T-helper 9 cell (primary cell): ENCODE data around the gene HOXC6.

ENCODE experiments used
- DNase-seq: peaks from one replicate; pipeline ENCODE4 v3.0.0-alpha.2; 2020

Gene HOXC6

DNA sequence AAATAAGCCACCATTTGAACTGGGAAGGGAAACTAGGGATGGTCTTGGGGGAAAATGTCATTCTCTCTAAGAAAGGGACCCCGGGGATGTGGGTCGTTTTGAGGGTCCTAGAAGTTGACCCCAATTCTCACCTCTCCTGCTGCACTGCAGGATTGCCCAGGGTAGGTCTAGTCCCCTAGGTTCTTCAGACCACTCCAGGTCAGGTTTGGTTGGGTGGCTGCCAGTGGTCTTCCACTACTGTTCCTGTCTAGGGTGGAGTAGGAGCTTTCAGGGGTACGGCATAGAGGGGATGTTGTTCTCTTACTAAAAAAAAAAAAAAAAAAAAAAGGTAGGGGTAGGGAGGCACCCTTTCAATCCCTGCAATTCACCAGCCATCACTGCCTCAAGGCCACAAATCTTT lies 12.2 kb upstream of the HOXC6 start:
- DNase-seq: no peak

GRCh38 chr12:54016478-54016964 lies 11.7 kb upstream of the HOXC6 start:
- DNase-seq: no peak

- DNase-seq: no peak
Measured at GRCh38 chr12:54017027-54017788, 11.0 kb upstream of the HOXC6 start.

- peak; percentile 51 for DNase-seq
Measured at GRCh38 chr12:54017878-54018467, 10.3 kb upstream of the HOXC6 start.

GRCh38 chr12:54018468-54018984 lies 9.7 kb upstream of the HOXC6 start:
- DNase-seq: no peak

- no peak for DNase-seq
Measured at GRCh38 chr12:54019091-54019811, 9.0 kb upstream of the HOXC6 start.

GRCh38 chr12:54019924-54020590 lies 8.2 kb upstream of the HOXC6 start:
- DNase-seq: no peak

GRCh38 chr12:54020591-54021405 lies 7.4 kb upstream of the HOXC6 start:
- no peak for DNase-seq

DNA sequence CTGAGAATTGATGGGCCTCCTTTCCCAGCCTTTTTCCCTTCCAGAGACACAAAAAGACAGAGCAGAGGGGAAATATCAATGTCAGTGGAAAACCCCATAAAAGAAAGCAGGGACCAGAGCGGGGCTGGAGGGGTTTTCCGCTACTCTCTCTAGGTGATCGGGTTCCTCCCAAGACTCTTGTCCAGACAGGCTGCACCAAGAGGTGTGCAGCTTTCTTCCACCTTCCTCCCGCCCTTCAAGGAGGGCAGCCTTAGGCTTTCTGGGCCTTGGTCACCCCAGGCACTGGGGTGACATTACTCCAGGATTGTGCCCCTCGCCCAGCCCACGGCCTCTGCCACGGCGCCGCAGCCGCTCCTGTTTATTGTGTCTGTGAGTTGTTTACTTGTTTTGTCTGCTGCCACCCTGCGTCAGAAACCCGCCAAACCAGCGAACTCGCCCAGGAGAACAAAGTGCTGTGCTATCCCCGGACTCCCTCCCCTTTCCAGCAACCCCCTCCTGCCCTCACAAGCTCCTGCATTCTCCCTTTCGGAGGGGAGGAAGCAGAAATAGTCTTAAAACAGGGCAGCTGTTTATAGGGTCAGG lies 6.7 kb upstream of the HOXC6 start:
- no peak for DNase-seq

GRCh38 chr12:54022960-54023884 lies 5.0 kb upstream of the HOXC6 start:
- DNase-seq: no peak

- DNase-seq: no peak
Measured at GRCh38 chr12:54024127-54024526, 4.1 kb upstream of the HOXC6 start.

- no peak for DNase-seq
Measured at GRCh38 chr12:54024581-54025305, 3.5 kb upstream of the HOXC6 start.

- DNase-seq: no peak
Measured at GRCh38 chr12:54025499-54026405, 2.5 kb upstream of the HOXC6 start.

DNA sequence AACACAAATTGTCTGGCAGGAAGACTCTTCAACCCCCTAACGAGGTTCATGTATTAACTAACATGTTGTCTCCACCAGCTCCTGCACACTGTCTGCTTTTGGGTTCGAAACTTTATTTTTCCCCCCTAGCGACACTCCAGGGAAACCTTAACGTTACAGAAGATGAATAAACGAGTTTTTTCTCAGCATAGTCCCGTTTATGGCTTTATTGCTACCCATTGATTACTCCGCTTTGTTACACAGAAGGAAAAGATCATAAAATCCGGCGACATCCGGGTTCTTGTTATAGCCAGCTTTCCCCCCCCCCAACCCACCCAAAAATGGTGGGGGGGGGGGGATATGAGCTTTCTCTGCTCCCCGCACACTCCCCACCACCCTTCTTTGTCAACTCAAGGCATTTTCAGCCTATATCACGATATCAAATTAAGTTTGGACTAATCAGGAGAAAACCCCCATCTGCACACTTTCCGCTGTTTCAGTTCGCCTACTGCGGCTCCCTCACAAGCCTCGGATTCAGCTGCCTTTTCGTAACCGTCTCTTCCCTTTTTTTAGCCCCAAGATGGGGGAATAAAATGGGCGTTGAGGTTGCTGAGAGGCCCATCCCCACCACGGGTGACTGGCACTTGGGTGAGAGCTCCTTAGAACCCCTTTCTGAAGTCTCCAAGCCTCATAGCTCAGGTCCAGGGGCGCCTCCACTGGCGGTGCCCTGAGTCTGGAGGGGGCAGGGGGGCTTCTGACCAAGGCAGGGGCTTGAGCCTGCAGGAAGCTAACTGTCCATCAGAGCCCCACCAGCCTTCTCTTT lies 1.4 kb upstream of the HOXC6 start:
- DNase-seq: no peak

- no peak for DNase-seq
Measured at GRCh38 chr12:54027442-54027786, 826 bp upstream of the HOXC6 start.

- no peak for DNase-seq
Measured at GRCh38 chr12:54029529-54030441, 1.5 kb downstream of the HOXC6 start.

DNA sequence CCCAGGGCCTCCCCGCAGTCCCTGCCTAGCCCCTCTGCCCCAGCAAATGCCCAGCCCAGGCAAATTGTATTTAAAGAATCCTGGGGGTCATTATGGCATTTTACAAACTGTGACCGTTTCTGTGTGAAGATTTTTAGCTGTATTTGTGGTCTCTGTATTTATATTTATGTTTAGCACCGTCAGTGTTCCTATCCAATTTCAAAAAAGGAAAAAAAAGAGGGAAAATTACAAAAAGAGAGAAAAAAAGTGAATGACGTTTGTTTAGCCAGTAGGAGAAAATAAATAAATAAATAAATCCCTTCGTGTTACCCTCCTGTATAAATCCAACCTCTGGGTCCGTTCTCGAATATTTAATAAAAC lies 2.2 kb downstream of the HOXC6 start:
- no peak for DNase-seq
